ENCODE measurements around the gene RGMA. TPM values are rescaled to one million over a fixed set of nuclear protein-coding genes. Genes with fewer than 3 reads are reported as not detected.
A peak's percentile ranks its signal among the peaks of the same experiment; 100 is the strongest.

The RGMA gene
- total RNA-seq, 2 donors from 2014 or later: 37.7 to 67.1 TPM

- H3K27ac Mint-ChIP-seq: no peak overlapping the region
- H3K4me3 Mint-ChIP-seq: no peak overlapping the region
- H3K36me3 ChIP-seq (ENCODE audit: control insufficient read depth, insufficient read depth, low read length): peaks cover 97% of the 10 kb centered on the region
- DNase-seq: no peak
- no peak overlapping the region for H3K27ac ChIP-seq (ENCODE audit: low read depth, low read length)
- no peaks in the 10 kb centered on the region for H3K27me3 ChIP-seq (ENCODE audit: control insufficient read depth, insufficient read depth, low read length, poor library complexity, severe bottlenecking)
- WGBS, 2 experiments (ENCODE audit: insufficient coverage in 1 of 2, insufficient read length in 1 of 2): 91 to 93% methylated on average over 6 of the region's 6 CpGs
- H3K27me3 Mint-ChIP-seq (ENCODE audit: insufficient read depth): no peaks in the 10 kb centered on the region
- H3K9me3 ChIP-seq (ENCODE audit: control insufficient read depth, low read length): no peaks in the 10 kb centered on the region
- peaks cover 89% of the 10 kb centered on the region for H3K36me3 Mint-ChIP-seq (ENCODE audit: low read depth)
- no peaks in the 10 kb centered on the region for H3K4me1 Mint-ChIP-seq
- H3K9ac ChIP-seq (ENCODE audit: extremely low read depth, low read length, poor library complexity, severe bottlenecking): no peak overlapping the region
- no peaks in the 10 kb centered on the region for H3K9me3 Mint-ChIP-seq
- no peaks in the 10 kb centered on the region for H3K4me1 ChIP-seq (ENCODE audit: control insufficient read depth, insufficient read depth, low read length)
- no peak overlapping the region for H3K4me3 ChIP-seq (ENCODE audit: low read length)
- TF ChIP-seq, protein P1, sequence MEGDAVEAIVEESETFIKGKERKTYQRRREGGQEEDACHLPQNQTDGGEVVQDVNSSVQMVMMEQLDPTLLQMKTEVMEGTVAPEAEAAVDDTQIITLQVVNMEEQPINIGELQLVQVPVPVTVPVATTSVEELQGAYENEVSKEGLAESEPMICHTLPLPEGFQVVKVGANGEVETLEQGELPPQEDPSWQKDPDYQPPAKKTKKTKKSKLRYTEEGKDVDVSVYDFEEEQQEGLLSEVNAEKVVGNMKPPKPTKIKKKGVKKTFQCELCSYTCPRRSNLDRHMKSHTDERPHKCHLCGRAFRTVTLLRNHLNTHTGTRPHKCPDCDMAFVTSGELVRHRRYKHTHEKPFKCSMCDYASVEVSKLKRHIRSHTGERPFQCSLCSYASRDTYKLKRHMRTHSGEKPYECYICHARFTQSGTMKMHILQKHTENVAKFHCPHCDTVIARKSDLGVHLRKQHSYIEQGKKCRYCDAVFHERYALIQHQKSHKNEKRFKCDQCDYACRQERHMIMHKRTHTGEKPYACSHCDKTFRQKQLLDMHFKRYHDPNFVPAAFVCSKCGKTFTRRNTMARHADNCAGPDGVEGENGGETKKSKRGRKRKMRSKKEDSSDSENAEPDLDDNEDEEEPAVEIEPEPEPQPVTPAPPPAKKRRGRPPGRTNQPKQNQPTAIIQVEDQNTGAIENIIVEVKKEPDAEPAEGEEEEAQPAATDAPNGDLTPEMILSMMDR (conservative IDR thresholded peaks at IDR 0.05): no peak
These were observed 87.9 kb downstream of the RGMA start for GRCh38 chr15:93001156-93001555.

GRCh38 chr15:92997821-92998220 lies 91.2 kb downstream of the RGMA start:
- peak overlapping the region; percentile 44 for H3K27ac Mint-ChIP-seq
- Histone ChIP-seq H3K9ac (ENCODE audit: extremely low read depth, low read length, poor library complexity, severe bottlenecking) (no peak overlapping the region), H3K4me1 (ENCODE audit: control insufficient read depth, insufficient read depth, low read length) (no peaks in the 10 kb centered on the region), H3K36me3 (ENCODE audit: control insufficient read depth, insufficient read depth, low read length) (peaks cover 93% of the 10 kb centered on the region), H3K9me3 (ENCODE audit: control insufficient read depth, low read length) (no peaks in the 10 kb centered on the region), H3K27me3 (ENCODE audit: control insufficient read depth, insufficient read depth, low read length, poor library complexity, severe bottlenecking) (no peaks in the 10 kb centered on the region), H3K27ac (ENCODE audit: low read depth, low read length) (no peak overlapping the region), H3K4me3 (ENCODE audit: low read length) (no peak overlapping the region)
- no peaks in the 10 kb centered on the region for H3K9me3 Mint-ChIP-seq
- TF ChIP-seq, protein P1 (conservative IDR thresholded peaks at IDR 0.05): no peak
- 96 to 98% methylated on average over 3 to 6 of the region's 6 CpGs for WGBS, 2 experiments (ENCODE audit: insufficient coverage in 1 of 2, insufficient read length in 1 of 2)
- no peak overlapping the region for H3K4me3 Mint-ChIP-seq
- no peaks in the 10 kb centered on the region for H3K27me3 Mint-ChIP-seq (ENCODE audit: insufficient read depth)
- H3K36me3 Mint-ChIP-seq (ENCODE audit: low read depth): peaks cover 86% of the 10 kb centered on the region
- no peak for DNase-seq
- H3K4me1 Mint-ChIP-seq: no peaks in the 10 kb centered on the region

GRCh38 chr15:92992720-92993119 lies 96.3 kb downstream of the RGMA start:
- no peak overlapping the region for H3K9ac ChIP-seq (ENCODE audit: extremely low read depth, low read length, poor library complexity, severe bottlenecking)
- TF ChIP-seq, protein P1 (conservative IDR thresholded peaks at IDR 0.05): no peak
- H3K4me3 Mint-ChIP-seq: no peak overlapping the region
- H3K27ac ChIP-seq (ENCODE audit: low read depth, low read length): no peak overlapping the region
- 96 to 99% methylated on average over 9 of the region's 9 CpGs for WGBS, 2 experiments (ENCODE audit: insufficient coverage in 1 of 2, insufficient read length in 1 of 2)
- H3K27me3 Mint-ChIP-seq (ENCODE audit: insufficient read depth): no peaks in the 10 kb centered on the region
- H3K27ac Mint-ChIP-seq: peak overlapping the region; percentile 52
- H3K4me3 ChIP-seq (ENCODE audit: low read length): no peak overlapping the region
- H3K36me3 Mint-ChIP-seq (ENCODE audit: low read depth): peaks cover 79% of the 10 kb centered on the region
- H3K4me1 ChIP-seq (ENCODE audit: control insufficient read depth, insufficient read depth, low read length): no peaks in the 10 kb centered on the region
- no peaks in the 10 kb centered on the region for H3K4me1 Mint-ChIP-seq
- H3K9me3 ChIP-seq (ENCODE audit: control insufficient read depth, low read length): no peaks in the 10 kb centered on the region
- H3K9me3 Mint-ChIP-seq: no peaks in the 10 kb centered on the region
- no peaks in the 10 kb centered on the region for H3K27me3 ChIP-seq (ENCODE audit: control insufficient read depth, insufficient read depth, low read length, poor library complexity, severe bottlenecking)
- peaks cover 94% of the 10 kb centered on the region for H3K36me3 ChIP-seq (ENCODE audit: control insufficient read depth, insufficient read depth, low read length)
- no peak for DNase-seq

Data from endodermal cell (in vitro differentiated cells).